Upper lobe of right lung (tissue), 1 donor: ENCODE results near the gene PLSCR3. TPM values are rescaled to one million over a fixed set of nuclear protein-coding genes. Genes with fewer than 3 reads are reported as not detected.
A peak's percentile ranks its signal among the peaks of the same experiment; 100 is the strongest.

ENCODE experiments used
- ATAC-seq: fragments of 200-7000 bp; cut with Tn5 transposase; one replicate; pipeline ENCODE4 v1.9.1; 2020; ENCODE audit warnings: mild to moderate bottlenecking, moderate library complexity
- DNase-seq: peaks from one replicate; pipeline ENCODE4 v3.0.0-alpha.2; 2020
- H3K27ac ChIP-seq: fragments of 200-600 bp; one replicate; pipeline ENCODE4 v1.8.0; 2022
- H3K27me3 ChIP-seq: fragments of 200-600 bp; one replicate; pipeline ENCODE4 v1.8.0; 2022; ENCODE audit warnings: mild to moderate bottlenecking
- H3K36me3 ChIP-seq: fragments of 200-600 bp; one replicate; pipeline ENCODE4 v1.8.0; 2022
- H3K4me1 ChIP-seq: fragments of 200-600 bp; one replicate; pipeline ENCODE4 v1.8.0; 2022
- H3K4me3 ChIP-seq: fragments of 200-600 bp; one replicate; pipeline ENCODE4 v1.8.0; 2022; ENCODE audit warnings: mild to moderate bottlenecking
- H3K9me3 ChIP-seq: fragments of 200-600 bp; one replicate; pipeline ENCODE4 v1.8.0; 2022
- intact Hi-C: fragments of 100-400 bp; cut with DNase I; formaldehyde crosslinking; loops from one replicate; pipeline ENCODE4 v1.11.0; 2022
- total RNA-seq: library from RNA; stranded (reverse); fragmentation: NEBNext Ultra II Directional; extraction: Animal tissue kit (Norgen Biotek cat#: 25700); gene quantifications from one replicate; pipeline ENCODE4 v1.2.1, GENCODE V29; 2021
- TF ChIP-seq, protein P1 (sequence below): fragments of 200-600 bp; IDR thresholded peaks from one replicate; pipeline ENCODE4 v1.8.0; 2022; ENCODE audit warnings: antibody characterized with exemption
- donor health status: DM: no; HTN: yes; CAD: no; lungs with severe emphysema.

The PLSCR3 gene
- total RNA-seq, 1 donor from 2014 or later = 30.3 TPM

DNA sequence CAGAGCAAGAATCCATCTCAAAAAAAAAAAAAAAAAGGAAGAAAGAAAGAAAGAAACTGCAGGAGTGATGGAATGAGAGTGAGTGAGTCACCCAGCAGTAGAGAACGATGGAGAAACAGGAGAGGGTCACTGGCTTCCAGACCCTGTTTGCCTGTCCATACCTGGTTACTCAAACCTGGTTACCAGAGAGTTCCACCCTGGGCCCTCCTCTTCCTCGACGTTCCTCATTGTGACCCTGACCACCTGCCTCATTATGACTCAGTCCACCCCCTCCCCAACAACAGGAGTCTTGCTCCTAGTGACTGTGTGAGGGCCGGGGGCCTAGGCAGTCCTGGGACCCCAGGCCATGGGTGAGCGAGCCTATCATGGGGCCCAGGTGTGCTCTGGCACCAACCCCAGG lies 34.2 kb upstream of the PLSCR3 start, which contains the start of gene SPEM3:
SPEM3 (plus strand) TSS at position 301 of the 400 bp plus-strand sequence; CDS start at position 347, 46 bp downstream.
- Histone ChIP-seq H3K4me3 (no peak within 1 kb of the TSS), H3K27ac (no peak within 1 kb of the TSS), H3K9me3 (no peaks in the 10 kb centered on the region), H3K36me3 (no peaks in the 10 kb centered on the region), H3K4me1 (no peaks in the 10 kb centered on the region), H3K27me3 (no peaks in the 10 kb centered on the region)
- intact Hi-C loops = no loop called here
- DNase-seq (no peak), ATAC-seq (no peak)
- TF ChIP-seq, protein P1, sequence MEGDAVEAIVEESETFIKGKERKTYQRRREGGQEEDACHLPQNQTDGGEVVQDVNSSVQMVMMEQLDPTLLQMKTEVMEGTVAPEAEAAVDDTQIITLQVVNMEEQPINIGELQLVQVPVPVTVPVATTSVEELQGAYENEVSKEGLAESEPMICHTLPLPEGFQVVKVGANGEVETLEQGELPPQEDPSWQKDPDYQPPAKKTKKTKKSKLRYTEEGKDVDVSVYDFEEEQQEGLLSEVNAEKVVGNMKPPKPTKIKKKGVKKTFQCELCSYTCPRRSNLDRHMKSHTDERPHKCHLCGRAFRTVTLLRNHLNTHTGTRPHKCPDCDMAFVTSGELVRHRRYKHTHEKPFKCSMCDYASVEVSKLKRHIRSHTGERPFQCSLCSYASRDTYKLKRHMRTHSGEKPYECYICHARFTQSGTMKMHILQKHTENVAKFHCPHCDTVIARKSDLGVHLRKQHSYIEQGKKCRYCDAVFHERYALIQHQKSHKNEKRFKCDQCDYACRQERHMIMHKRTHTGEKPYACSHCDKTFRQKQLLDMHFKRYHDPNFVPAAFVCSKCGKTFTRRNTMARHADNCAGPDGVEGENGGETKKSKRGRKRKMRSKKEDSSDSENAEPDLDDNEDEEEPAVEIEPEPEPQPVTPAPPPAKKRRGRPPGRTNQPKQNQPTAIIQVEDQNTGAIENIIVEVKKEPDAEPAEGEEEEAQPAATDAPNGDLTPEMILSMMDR = no peak

DNA sequence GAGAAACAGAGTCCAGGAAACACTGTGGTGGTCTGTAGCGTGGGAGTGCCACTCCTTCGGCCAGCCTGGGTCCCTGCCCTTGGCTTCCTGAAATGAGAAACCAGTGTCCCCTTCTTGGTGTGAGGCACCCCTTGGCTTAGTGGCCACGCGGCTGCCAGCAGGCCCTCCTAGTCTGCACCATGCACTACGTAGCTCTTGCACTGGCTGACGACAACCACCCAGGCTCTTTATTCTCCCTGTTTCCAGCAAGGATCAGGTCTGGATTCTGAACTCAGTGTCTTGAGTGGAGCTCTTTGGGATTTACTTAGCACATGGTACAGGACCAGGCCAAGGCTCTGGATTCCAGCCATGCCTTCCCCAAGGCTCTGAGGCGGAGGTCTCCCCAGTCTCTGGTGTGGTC lies 33.2 kb upstream of the PLSCR3 start:
- no peaks in the 10 kb centered on the region for H3K4me1 ChIP-seq
- H3K4me3 ChIP-seq = no peak overlapping the region
- no peak overlapping the region for H3K27ac ChIP-seq
- ATAC-seq (no peak), DNase-seq (no peak)
- TF ChIP-seq, protein P1 = no peak
- no peaks in the 10 kb centered on the region for H3K27me3 ChIP-seq
- intact Hi-C loops = no loop called here
- no peaks in the 10 kb centered on the region for H3K9me3 ChIP-seq
- no peaks in the 10 kb centered on the region for H3K36me3 ChIP-seq

- no peak for DNase-seq
- H3K9me3 ChIP-seq = no peaks in the 10 kb centered on the region
- intact Hi-C loops = no loop called here
- TF ChIP-seq, protein P1 = no peak
- no peaks in the 10 kb centered on the region for H3K27me3 ChIP-seq
- H3K4me1 ChIP-seq = no peaks in the 10 kb centered on the region
- ATAC-seq = peak; percentile 6
- H3K4me3 ChIP-seq = no peak overlapping the region
- no peaks in the 10 kb centered on the region for H3K36me3 ChIP-seq
- no peak overlapping the region for H3K27ac ChIP-seq
Measured at GRCh38 chr17:7426896-7427489, 32.7 kb upstream of the PLSCR3 start.

- H3K27me3 ChIP-seq = no peaks in the 10 kb centered on the region
- peak; percentile 4 for ATAC-seq
- H3K4me1 ChIP-seq = no peaks in the 10 kb centered on the region
- TF ChIP-seq, protein P1 = no peak
- H3K4me3 ChIP-seq = no peak overlapping the region
- H3K27ac ChIP-seq = no peak overlapping the region
- no peaks in the 10 kb centered on the region for H3K9me3 ChIP-seq
- intact Hi-C loops = no loop called here
- H3K36me3 ChIP-seq = no peaks in the 10 kb centered on the region
- no peak for DNase-seq
Measured at GRCh38 chr17:7426203-7426863, 32.0 kb upstream of the PLSCR3 start.

DNA sequence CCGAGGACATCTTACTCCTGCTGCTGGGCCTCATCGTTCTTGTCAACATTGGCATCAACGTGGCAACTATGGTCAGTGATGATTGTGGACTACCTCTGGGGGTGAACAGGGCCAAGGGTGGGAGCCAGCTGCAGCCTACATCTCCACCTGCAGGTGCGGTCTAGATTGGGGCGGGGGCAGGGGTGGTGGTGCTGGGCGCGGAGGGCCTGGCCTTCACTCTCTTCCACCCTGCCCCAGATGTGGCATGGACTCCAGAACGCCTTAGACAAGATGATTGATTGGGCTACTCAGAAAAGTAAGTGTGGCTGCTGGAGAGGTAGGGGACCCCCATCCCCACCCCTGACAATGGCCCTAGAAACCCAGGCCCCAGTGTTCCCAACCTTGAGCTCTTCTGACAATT lies 31.4 kb upstream of the PLSCR3 start:
- Histone ChIP-seq H3K27me3 (no peaks in the 10 kb centered on the region), H3K4me1 (no peaks in the 10 kb centered on the region), H3K4me3 (no peak overlapping the region), H3K36me3 (no peaks in the 10 kb centered on the region), H3K9me3 (no peaks in the 10 kb centered on the region), H3K27ac (no peak overlapping the region)
- ATAC-seq (no peak), DNase-seq (no peak)
- intact Hi-C loops = no loop called here
- TF ChIP-seq, protein P1 = no peak
